NOMO-1 (cell line): ENCODE results near the gene IRF7.
"Not testable (repeated sequence)": the region's sequence is repeated elsewhere in the genome, so short reads cannot be mapped to it uniquely, and the experiment has no call there.

Source experiments
- DNase-seq, 2 experiments: peaks; one replicate each; lab custom pipeline; 2025; ENCODE audit not compliant: unreplicated experiment in 2 of 2; lab: John Stamatoyannopoulos, UW

The IRF7 gene

GRCh38 chr11:586376-587316, 29.1 kb downstream of the IRF7 start:
- no peak for DNase-seq

- no peak for DNase-seq
Measured at GRCh38 chr11:584287-584686, 31.5 kb downstream of the IRF7 start.

GRCh38 chr11:581752-582151, 34.0 kb downstream of the IRF7 start:
- no peak for DNase-seq

GRCh38 chr11:581342-581741, 34.4 kb downstream of the IRF7 start:
- DNase-seq: no peak

- no peak for DNase-seq
Measured at GRCh38 chr11:579830-580601, 35.7 kb downstream of the IRF7 start.

GRCh38 chr11:578276-579035, 37.3 kb downstream of the IRF7 start:
- no peak for DNase-seq

GRCh38 chr11:577611-577894, 38.2 kb downstream of the IRF7 start:
- no peak for DNase-seq

GRCh38 chr11:576811-577610, 38.7 kb downstream of the IRF7 start:
- peak in 1 of 2 experiments; percentile 6 for DNase-seq

GRCh38 chr11:575996-576768, 39.6 kb downstream of the IRF7 start, which contains the start of gene PHRF1:
PHRF1 (plus strand) TSS chr11:576470; CDS start chr11:581513, 5,043 bp downstream.
- peak; percentile 85 to 88 for DNase-seq

- peak in 1 of 2 experiments; percentile 36 for DNase-seq
Measured at GRCh38 chr11:575313-575995, 40.3 kb downstream of the IRF7 start.

- DNase-seq: no peak
Measured at GRCh38 chr11:574632-575312, 41.0 kb downstream of the IRF7 start.

- not testable (repeated sequence) for DNase-seq
Measured at GRCh38 chr11:574031-574570, 41.6 kb downstream of the IRF7 start.

- no peak for DNase-seq
Measured at GRCh38 chr11:573146-573759, 42.5 kb downstream of the IRF7 start.

GRCh38 chr11:571802-572185, 44.0 kb downstream of the IRF7 start:
- DNase-seq: no peak

- DNase-seq: no peak
Measured at GRCh38 chr11:569158-569885, 46.4 kb downstream of the IRF7 start.

- peak; percentile 91 to 98 for DNase-seq
Measured at GRCh38 chr11:568306-569157, 47.2 kb downstream of the IRF7 start.
